GM12875 (cell line): ENCODE measurements around the gene VPS13D.

Experiments
- H3K4me3 ChIP-seq: one replicate; pipeline ENCODE4 v1.5.1; 2011; ENCODE audit warnings: low read depth, low read length, control low read depth
- CTCF ChIP-seq: IDR thresholded peaks from 2 replicates; pipeline ENCODE4 v1.5.1; 2011; ENCODE audit warnings: low read depth, mild to moderate bottlenecking, control low read depth, inconsistent platforms, low read length, moderate library complexity, borderline replicate concordance; ENCODE audit not compliant: insufficient read depth

Gene VPS13D

GRCh38 chr1:12404918-12405317 lies 175.1 kb downstream of the VPS13D start:
- no peak for TF ChIP-seq CTCF
- H3K4me3 ChIP-seq, result no peak overlapping the region

- TF ChIP-seq CTCF, result no peak
These were observed 175.7 kb downstream of the VPS13D start for GRCh38 chr1:12405325-12406210.

GRCh38 chr1:12406211-12407021 lies 176.6 kb downstream of the VPS13D start:
- no peak for TF ChIP-seq CTCF
- H3K4me3 ChIP-seq, result no peak overlapping the region

More at GRCh38 chr1:12405325-12406210, 175.7 kb downstream of the VPS13D start:
- no peak overlapping the region for H3K4me3 ChIP-seq

- H3K4me3 ChIP-seq, result no peak overlapping the region
- no peak for TF ChIP-seq CTCF
These were observed 177.5 kb downstream of the VPS13D start for GRCh38 chr1:12407050-12407961.

- TF ChIP-seq CTCF, result no peak
- H3K4me3 ChIP-seq, result no peak overlapping the region
These were observed 178.2 kb downstream of the VPS13D start for GRCh38 chr1:12407962-12408454.

- no peak for TF ChIP-seq CTCF
These were observed 178.8 kb downstream of the VPS13D start for GRCh38 chr1:12408662-12409061.

More at GRCh38 chr1:12408662-12409061, 178.8 kb downstream of the VPS13D start:
- no peak overlapping the region for H3K4me3 ChIP-seq
